GM19043 (cell line): ENCODE measurements around the gene GPRC5A.

Source experiments
- ATAC-seq: cut with Tn5 transposase; IDR thresholded peaks from one replicate; pipeline ENCODE4 v1.9.1; 2021; ENCODE audit warnings: low read depth; ENCODE audit not compliant: unreplicated experiment

Gene GPRC5A

DNA sequence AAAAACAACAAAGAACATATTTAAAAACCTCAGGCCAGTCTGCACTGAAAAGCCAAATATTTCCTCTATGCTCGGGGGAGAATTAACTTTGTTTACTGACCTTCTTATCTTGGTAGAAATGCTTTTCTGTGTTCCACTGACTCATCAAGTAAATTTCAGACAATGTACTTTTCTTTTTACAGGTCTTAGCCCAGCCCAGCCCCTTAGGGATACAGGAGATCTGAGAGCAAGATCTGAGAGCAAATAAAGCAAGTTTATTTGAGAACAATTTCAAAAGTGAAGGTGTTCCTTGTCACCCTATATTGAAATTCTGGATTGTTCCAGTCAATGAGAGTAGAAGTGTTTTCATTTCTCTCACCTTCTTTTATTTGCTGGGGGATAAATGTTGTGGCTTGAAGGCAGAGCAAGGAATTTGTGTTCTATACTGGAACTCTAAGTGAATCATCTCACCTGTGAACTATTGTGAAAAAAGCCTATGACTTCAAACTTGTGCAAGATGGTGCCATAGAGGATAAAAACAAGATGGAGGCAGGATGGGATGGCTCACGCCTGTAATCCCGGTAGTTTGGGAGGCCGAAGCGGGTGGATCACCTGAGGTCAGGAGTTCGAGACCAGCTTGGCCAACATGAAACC is 7.9 kb upstream of the GPRC5A start:
- no peak for ATAC-seq

DNA sequence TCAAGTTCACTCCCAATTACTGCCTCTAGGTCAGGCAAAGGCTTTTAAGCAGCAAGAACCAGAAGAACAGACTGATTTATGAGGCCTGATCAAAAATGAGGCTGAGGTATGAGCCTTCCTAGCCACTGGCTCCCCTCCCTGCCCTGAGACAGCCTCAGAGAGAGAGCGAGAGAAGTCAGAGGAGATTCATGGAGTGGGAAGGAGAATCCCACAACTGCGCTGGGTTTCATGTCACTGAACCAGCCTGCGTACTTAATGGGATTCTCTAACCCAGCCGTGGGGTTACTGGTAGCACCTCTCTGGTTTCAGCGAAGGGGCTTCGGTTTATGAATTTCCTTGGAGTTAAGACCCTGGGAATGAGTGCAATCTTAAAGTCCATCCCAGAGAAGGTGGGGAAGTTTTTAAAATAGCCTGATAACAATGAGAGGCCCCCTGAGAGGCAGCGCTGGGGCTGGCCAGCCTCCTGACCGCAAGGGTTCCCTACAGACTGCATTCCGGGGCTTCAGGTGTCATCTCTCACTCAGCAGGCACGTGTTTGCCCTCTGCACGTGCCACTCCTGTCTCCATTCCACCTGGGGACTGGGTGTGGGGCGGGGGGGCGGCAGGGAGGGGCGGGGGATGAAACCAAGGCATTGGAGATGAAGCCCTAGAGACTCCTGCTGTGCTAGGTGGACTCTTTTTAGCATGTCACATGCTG is 6.1 kb upstream of the GPRC5A start:
- no peak for ATAC-seq

DNA sequence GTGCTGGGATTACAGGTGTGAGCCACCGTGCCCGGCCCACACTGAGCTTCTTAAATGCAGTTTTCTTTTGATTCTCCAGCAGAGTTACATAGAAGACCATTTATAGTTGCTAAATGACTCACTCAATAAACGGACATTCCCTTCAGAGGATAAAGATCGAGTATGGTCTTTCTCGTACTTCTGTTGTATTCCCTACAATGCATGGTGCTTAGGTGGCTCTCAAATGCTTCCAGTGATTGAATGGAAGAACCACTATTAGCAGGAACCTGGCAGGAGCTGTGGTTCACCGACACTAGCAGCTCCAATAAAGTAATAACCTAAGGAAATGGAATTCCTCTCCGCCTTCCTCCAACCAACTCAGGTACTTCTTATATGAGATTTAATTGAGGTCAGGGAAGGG is 3.9 kb upstream of the GPRC5A start:
- ATAC-seq: no peak

DNA sequence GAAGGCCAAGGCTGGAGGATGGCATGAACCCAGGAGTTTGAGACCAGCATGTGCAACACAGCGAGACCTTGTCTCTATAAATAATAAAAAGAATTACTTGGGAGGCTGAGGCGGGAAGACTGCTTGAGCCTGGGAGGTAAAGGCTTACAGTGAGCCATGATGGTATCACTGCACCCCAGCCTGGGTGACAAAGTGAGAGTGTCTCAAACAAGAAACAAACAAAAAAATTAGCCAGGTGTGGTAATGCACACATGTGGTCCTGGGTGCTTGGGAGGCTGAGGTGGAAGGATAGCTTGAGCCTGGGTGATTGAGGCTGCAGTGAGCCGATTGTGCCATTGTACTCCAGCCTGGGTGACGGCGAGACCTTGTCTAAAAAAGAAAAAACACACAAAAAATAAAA is 1.7 kb upstream of the GPRC5A start:
- ATAC-seq: no peak

DNA sequence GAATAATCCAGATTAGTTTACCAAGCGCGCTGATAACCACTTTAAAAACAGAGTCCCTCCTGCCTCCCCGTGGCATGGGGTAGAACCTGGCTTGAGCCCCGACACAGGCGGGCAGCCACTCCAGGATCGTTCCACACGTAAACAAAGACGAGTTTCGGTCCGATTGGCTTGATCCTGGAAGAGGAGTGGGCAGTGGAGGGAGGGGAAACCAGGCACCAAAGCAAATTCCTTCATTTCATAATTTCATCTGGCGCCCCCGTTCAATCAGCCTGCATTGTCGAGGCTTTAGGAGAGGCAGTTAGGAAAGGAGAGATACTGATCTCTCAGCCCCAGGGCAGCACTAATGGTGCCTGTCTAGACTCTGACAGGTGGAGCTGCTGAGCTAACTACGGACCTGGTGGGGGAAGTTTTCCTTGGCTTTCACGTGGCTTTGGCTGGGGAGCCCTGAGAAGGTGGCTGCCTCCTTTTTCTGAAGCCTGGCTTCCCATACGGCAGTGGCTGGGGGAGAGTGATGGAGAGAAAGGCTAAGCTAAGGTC is 751 bp upstream of the GPRC5A start:
- ATAC-seq: no peak

DNA sequence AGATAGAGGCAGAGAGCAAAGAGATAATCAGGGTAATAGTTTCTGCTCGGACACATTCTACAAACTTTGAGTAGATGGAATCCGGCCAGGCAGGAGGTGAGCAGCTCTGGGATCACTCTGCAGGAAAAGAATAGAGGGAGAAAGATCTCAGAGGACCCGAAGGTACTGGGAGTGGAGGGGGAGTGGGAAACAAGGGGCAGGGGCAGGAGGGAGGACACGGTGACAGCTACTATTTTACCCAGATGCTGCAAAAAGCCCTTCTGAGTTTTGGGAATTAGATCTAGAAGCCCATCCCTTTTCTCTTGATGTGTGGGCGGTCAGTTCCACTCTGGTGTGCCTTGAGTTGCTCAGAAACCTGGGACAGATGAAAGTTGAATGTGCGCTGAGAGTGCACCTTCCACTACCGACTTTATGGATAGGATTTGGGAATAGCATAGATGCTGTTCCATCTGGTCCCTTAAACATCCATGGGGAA is 556 bp downstream of the GPRC5A start:
- ATAC-seq: no peak

DNA sequence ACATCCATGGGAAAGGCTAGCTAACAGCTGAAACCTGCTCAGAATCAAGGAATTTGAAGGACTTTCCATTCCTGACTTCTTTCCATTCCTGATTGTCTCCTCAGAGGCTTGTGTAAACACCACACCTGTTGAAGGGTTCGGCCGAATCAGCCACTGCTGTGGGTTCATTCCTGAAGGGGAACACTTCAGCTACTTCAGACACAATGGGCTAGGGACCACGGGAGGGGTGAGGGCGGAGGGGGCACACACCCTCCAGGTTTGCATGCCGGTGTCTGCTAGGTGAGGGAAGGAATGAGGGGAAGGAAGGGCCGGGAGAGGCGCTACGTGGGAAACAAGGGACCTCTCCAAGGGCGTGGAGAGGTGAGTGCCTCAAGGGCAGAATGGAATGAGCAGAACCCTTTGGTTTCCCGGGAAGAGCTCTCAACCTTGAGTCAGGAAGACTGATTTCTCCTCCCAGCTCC is 1.3 kb downstream of the GPRC5A start:
- ATAC-seq: no peak

DNA sequence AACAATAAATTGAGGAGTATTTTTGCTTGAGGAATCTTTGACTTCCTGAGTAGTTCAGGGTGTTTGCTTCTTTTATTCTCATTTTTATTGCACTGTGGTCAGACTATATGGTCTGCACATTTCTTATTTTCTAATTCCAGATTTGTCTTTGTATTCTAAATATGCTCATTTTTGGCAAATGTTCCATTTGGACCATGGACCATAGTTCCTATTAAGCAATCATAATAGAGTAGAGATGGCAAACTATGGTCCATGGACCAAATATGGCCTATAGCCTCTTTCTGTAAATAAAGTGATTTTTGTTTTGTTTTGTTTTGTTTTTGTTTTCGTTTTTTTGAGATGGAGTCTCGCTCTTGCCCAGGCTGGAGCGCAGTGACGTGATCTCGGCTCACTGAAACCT is 2.1 kb downstream of the GPRC5A start:
- no peak for ATAC-seq

DNA sequence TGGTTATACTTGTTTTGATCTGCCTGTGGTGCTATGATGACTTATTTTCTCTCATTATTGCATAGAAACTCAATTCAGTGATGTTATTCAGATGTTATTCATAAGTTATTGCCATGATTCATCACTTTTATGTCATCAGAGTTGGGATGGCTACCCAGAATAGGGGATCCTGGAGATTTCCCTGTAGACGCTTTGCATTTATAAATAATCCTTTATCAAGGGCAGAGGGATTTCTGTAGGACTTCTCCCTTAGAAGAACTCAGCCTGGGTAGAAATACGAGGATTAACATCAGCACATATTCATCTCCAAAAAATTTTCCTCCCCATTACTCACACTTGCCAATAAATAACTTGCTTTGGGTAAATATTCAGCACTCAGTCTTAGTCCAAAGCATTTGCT is 4.9 kb downstream of the GPRC5A start:
- no peak for ATAC-seq

DNA sequence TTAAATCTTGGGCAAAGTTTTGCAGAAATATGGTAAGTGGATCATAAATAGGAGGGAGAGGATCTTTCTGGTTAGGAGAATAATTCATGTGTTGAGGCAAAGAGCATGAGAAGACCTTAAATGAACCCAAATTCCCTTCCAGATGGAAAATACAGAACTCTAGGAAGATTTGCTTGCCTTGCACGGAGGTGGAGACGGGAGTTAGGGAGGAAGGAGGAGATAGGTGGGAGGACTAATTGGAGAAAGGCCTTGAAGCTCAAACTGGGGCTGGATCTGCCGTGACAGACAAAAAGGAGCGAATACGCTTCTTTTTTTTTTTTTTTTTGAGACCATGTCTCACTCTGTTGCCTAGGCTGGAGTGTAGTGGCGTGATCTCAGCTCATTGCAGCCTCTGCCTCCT is 5.9 kb downstream of the GPRC5A start:
- no peak for ATAC-seq

DNA sequence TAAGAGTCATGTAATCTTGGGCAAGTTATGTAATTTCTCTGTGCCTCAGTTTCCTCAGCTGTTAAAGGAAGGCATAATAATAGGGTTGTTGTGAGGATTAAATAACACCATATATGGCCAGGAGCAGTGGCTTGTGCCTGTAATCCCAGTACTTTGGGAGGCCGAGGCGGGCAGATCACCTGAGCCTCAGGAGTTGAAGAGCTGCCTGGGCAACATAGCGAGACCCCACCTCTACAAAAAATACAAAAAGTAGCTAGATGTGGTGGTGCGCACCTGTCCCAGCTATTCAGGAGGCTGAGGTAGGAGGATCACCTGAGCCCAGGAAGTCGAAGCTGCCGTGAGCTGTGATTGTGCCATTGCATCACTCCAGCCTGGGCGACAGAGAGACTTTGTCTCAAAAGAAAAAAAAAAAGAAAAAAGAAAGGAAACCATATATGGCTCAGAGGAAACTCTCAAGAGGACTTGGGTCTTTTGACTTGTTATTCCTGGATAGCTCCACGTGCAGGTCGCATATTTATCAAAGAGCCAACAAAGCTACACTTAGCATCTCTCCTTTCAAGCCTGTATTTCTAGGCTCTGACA is 6.9 kb downstream of the GPRC5A start:
- ATAC-seq: no peak

DNA sequence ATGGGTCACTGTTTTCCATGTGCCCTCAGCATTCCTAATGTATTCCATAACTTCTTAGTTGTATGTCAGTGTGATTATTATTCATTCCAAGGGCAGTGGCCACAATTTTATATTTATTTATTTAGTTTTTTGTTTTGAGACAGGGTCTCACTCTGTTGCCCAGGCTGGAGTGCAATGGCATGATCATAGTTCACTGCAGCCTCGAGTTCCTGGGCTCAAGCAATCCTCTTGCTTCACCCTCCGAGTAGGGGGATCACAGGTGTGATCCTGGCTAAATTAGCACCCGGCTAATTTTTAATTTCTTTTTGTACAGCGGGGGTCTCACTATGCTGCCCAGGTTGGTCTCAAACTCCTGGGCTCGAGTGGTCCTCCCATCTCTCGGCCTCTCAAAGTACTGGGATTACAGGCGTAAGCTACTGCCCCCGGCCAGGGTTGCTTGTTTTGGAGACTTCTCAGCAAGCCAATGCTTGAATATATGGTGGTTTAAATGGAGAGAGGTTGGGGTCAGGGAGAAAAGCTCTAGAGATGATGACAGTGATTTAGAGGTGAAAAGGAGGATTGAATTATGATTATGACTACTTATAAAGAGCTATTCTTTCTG is 7.6 kb downstream of the GPRC5A start:
- no peak for ATAC-seq

DNA sequence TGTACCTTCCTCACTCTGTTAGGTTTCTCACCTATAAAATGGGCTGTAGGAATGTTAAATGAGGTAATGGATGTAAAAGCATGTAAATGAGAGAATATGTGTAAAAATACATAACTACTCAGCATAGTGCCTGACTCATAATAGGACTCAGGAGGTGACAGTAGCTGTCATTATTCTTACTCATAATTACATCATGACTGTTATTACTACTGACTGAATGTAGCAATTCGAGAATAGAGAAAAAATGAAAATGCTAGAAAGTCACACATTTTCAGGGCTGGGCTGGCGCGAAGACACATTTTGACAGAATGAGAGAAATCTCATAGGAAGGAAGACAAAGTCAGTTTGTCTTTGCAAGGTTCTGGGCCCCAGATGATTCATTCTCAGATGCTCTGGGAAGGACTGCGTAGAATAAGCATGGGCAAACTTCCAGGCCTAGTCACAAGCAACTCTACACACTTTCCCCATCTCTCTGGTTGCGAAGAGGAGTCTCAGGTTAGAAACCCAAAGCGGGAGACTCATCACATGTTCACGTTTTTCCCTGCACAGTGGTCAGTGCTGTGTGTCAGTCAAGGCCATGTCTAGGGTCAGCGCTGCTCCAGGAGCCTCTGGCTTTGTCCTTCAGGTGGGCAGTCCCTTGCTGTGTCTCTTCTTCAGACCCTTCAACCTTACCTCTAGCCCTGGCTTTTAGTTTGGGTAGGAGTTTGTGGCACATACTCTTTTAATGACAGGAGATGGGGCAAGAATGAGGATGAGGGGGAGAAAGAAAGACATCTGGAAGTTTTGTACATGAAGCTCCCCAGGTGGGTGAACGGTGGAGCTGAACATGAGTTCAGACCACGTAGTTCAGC is 8.4 kb downstream of the GPRC5A start:
- peak; percentile 72 for ATAC-seq

DNA sequence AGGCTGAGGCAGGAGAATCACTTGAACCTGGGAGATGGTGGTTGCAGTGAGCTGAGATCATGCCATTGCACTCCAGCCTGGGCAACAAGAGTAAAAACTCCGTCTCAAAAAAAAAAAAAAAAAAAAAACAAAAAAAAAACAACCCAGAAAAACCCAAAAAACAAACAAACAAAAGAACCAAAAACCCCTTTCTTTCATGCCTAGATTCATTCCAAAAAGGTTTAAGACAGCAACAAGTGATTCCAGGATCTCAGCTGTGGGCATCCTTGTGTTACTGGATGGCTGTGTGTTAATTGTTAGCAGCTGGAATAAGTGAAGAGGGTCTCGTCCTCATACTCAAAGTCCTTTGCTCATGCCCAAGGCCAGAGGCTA is 9.4 kb downstream of the GPRC5A start:
- ATAC-seq: no peak

DNA sequence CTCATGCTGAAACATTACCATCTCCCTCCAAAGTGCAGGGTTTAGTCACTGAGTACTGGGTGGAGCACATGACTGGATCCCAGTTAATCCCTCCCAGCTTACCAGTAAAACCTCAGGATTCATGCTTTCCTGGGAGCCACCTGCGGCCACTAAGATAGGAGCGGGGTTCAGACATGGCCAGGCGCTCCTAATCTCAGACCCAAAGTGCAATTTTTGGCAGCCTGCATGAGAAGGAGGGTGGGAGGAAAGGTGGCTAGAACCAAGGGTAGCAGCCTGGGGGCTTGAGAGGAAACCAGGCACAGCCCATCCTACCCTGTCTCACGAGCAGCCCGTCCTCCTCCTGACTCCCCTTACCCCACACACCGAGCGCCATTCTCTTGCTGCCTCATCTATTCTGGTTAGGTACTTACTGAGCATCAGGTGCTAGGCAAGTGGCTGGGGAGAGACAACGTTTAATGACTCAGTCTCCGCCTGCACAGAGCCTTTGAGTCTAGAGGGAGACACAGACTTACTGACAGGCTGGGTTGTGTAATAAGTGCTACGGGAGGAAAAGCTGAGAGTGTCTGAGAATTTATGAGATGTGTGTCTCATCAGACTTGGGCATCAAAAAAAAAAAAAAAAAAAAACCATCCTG is 9.9 kb downstream of the GPRC5A start:
- no peak for ATAC-seq

DNA sequence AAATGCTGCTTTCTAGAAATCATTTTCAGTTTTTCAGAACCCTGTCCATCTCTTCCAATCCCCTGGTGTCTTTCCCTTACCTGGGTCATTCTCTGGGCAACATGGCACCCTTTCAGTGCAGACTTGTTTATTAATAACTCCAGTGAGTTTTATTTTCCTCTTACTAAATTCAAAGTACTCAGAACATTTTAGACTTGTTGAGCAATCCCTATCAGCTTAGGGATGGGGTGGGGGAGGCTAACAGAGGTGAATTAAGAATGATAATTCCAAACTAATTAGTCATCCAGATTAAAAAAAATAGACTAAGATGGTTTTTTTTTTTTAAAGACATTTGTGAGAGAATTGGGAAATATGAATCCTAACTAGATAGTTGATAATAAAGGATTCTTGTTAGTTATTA is 10.7 kb downstream of the GPRC5A start:
- ATAC-seq: no peak

DNA sequence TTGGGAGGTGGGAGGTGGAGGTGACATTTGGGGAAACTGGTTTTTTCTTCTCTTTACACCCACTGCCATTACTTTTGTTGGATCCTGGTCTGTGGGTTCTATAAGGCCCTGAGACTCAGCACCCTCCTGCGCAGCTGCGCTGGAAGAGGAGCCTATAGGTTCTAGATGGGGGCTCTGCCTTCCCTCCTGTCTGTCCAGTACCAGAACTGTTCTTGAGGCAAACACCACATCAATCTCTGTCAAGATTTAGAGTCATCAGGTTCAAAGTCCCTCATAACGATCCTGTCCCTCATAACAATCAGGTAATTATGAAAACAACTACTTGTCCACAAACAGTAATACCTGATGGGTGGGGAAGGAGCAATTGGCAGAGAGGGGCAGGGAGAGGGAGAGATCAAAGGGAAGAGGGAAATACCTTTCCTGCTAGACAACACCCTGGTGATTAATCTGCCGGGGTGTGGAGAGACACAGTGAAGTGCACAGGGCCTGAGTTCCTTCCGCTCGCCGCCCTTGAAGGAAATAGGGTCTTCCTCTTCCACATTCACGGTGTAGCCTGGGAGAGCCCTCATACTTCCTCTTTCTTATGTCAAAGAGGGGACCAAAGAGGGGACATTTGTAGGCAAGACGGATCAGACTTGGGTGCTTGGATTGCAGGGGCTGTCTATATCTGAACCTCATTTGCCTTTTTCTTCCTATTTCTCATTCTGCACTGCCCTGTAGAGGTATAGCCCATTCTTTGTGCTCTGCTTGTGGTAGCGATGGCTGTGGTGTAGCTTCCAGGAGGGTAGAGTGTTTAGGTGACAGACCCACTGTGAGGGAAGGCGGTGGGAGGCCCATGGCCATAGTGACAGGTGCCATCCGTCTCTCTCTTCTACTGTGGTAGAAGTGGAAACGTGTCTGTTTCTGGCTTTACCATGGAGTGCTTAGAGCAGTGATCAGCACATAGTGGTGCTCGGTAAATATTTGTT is 12.6 kb downstream of the GPRC5A start:
- no peak for ATAC-seq

DNA sequence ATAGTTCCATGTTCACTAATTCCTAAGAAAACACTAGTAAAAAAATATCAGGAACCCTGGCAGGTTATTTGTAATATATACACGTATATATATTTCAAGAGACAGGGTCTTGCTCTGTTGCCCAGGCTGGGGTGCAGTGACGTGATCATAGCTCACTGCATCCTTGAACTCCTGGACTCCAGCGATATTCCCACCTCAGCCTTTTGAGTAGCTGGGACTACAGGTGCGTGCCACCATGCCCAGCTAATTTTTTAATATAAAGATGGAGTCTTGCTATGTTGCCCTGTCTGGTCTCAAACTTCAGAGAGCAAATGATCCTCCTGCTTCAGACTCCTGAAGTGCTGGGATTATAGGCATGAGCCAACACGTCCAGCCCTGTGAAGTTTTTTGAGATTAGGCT is 16.2 kb downstream of the GPRC5A start:
- no peak for ATAC-seq

DNA sequence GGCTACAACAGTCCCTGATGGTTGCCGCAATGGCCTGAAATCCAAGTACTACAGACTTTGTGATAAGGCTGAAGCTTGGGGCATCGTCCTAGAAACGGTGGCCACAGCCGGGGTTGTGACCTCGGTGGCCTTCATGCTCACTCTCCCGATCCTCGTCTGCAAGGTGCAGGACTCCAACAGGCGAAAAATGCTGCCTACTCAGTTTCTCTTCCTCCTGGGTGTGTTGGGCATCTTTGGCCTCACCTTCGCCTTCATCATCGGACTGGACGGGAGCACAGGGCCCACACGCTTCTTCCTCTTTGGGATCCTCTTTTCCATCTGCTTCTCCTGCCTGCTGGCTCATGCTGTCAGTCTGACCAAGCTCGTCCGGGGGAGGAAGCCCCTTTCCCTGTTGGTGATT is 16.9 kb downstream of the GPRC5A start:
- no peak for ATAC-seq
